SK-N-SH (cell line): ENCODE measurements around the gene LMX1A. TPM values are rescaled to one million over a fixed set of nuclear protein-coding genes. Genes with fewer than 3 reads are reported as not detected.

ENCODE experiments used
- CTCF ChIA-PET: fragments of 300-600, 350-600 bp; formaldehyde crosslinking; extraction: SDS; loops from one replicate; lab custom pipeline; 2021; lab: Yijun Ruan, JAX
- POLR2A ChIA-PET: fragments of 350-600 bp; sonication (Branson Sonifier 250); formaldehyde crosslinking; extraction: SDS; loops from one replicate; lab custom pipeline; 2020; ENCODE audit warnings: antibody characterized with exemption, inconsistent platforms; lab: Yijun Ruan, JAX
- DNase-seq: peaks from one replicate; pipeline ENCODE4 v3.0.0; 2012
- H2AFZ ChIP-seq: fragments of 200-600 bp; sonication (generic); 2 replicates; pipeline ENCODE4 v1.8.1; 2016; ENCODE audit warnings: antibody characterized with exemption, mild to moderate bottlenecking, low read depth
- H3F3A ChIP-seq: fragments of 200-600 bp; sonication (generic); replicated peaks from 2 replicates; pipeline ENCODE3; 2016; ENCODE audit warnings: antibody characterized with exemption, mild to moderate bottlenecking; ENCODE audit not compliant: insufficient read depth
- H3K27ac ChIP-seq, 2 experiments: fragments of 200-500 bp in 1 of 2; fragments of 200-600 bp in 1 of 2; sonication (Bioruptor generic) in 1 of 2; sonication (generic), shearing (Covaris generic) in 1 of 2; 2 replicates each; pipeline versions ENCODE4 v1.5.1 to v1.6.1; 2014 to 2016; ENCODE audit warnings: low read depth in 2 of 2, inconsistent platforms in 1 of 2, low read length in 1 of 2, mild to moderate bottlenecking in 1 of 2, mixed read lengths in 1 of 2
- H3K27me3 ChIP-seq: fragments of 200-600 bp; sonication (generic), shearing (Covaris generic); 2 replicates; pipeline ENCODE4 v1.6.1; 2016; ENCODE audit warnings: mixed run types; ENCODE audit not compliant: insufficient read depth
- H3K36me3 ChIP-seq, 2 experiments: fragments of 200-500 bp in 1 of 2; fragments of 200-600 bp in 1 of 2; sonication (Bioruptor generic) in 1 of 2; sonication (generic) in 1 of 2; replicated peaks in 1 of 2; 2 replicates each; pipeline versions ENCODE3 to v1.5.1; 2014 to 2016; ENCODE audit warnings: low read length in 1 of 2, mild to moderate bottlenecking in 1 of 2; ENCODE audit not compliant: insufficient read depth in 2 of 2, control insufficient read depth in 1 of 2
- H3K4me1 ChIP-seq, 2 experiments: fragments of 200-500 bp in 1 of 2; fragments of 200-600 bp in 1 of 2; sonication (Bioruptor generic) in 1 of 2; sonication (generic), shearing (Covaris generic) in 1 of 2; 2 replicates each; pipeline versions ENCODE4 v1.5.1 to v1.6.1; 2014 to 2016; ENCODE audit warnings: low read depth in 1 of 2, low read length in 1 of 2, mixed run types in 1 of 2; ENCODE audit not compliant: insufficient read depth in 2 of 2, control insufficient read depth in 1 of 2
- H3K4me2 ChIP-seq: fragments of 200-600 bp; sonication (generic), shearing (Covaris generic); 2 replicates; pipeline ENCODE4 v1.6.1; 2017; ENCODE audit warnings: mixed run types
- H3K4me3 ChIP-seq, 2 experiments: fragments of 200-500 bp in 1 of 2; fragments of 200-600 bp in 1 of 2; sonication (Bioruptor generic) in 1 of 2; sonication (generic), shearing (Covaris generic) in 1 of 2; 2 replicates each; pipeline versions ENCODE4 v1.5.1 to v1.8.1; 2014 to 2016; ENCODE audit warnings: low read depth in 2 of 2, inconsistent platforms in 1 of 2, low read length in 1 of 2, mild to moderate bottlenecking in 1 of 2, mixed read lengths in 1 of 2, moderate library complexity in 1 of 2
- H3K79me2 ChIP-seq: fragments of 200-600 bp; sonication (generic); 2 replicates; pipeline ENCODE4 v1.8.1; 2017; ENCODE audit warnings: mild to moderate bottlenecking; ENCODE audit not compliant: insufficient read depth
- H3K9ac ChIP-seq: fragments of 200-600 bp; sonication (generic); 2 replicates; pipeline ENCODE4 v1.6.1; 2017; ENCODE audit warnings: mixed run types
- H3K9me2 ChIP-seq: fragments of 200-600 bp; sonication (generic); 2 replicates; pipeline ENCODE4 v1.6.1; 2017; ENCODE audit warnings: mixed run types
- H3K9me3 ChIP-seq: fragments of 200-600 bp; sonication (generic); 2 replicates; pipeline ENCODE4 v1.6.1; 2017; ENCODE audit warnings: mixed run types, mild to moderate bottlenecking, moderate library complexity
- H4K20me1 ChIP-seq: fragments of 200-600 bp; sonication (generic); 2 replicates; pipeline ENCODE4 v1.6.1; 2017; ENCODE audit warnings: mild to moderate bottlenecking, mixed run types; ENCODE audit not compliant: insufficient read depth
- FOXJ3 ChIP-seq: sonication (generic); formaldehyde crosslinking; IDR thresholded peaks from 2 replicates; pipeline ENCODE4 v1.5.1; 2020; ENCODE audit warnings: mild to moderate bottlenecking, missing genetic modification reagents
- FOXM1 ChIP-seq: IDR thresholded peaks from 2 replicates; pipeline ENCODE4 v1.4.0; 2012; ENCODE audit warnings: low read depth, mild to moderate bottlenecking
- GABPA ChIP-seq: IDR thresholded peaks from 2 replicates; pipeline ENCODE4 v1.4.0; 2012; ENCODE audit warnings: low read depth, mild to moderate bottlenecking
- MEF2A ChIP-seq: IDR thresholded peaks from 2 replicates; pipeline ENCODE4 v1.4.0; 2012; ENCODE audit warnings: low read depth, borderline replicate concordance
- NFIC ChIP-seq: IDR thresholded peaks from 2 replicates; pipeline ENCODE4 v1.4.0; 2012; ENCODE audit warnings: borderline replicate concordance
- NRF1 ChIP-seq: IDR thresholded peaks from 2 replicates; pipeline ENCODE4 v1.6.1; 2012; ENCODE audit warnings: low read depth, mild to moderate bottlenecking, low read length
- RFX5 ChIP-seq: IDR thresholded peaks from 2 replicates; pipeline ENCODE4 v1.6.1; 2012; ENCODE audit warnings: mild to moderate bottlenecking, improper control_type of control experiment, low read length
- RXRA ChIP-seq: IDR thresholded peaks from 2 replicates; pipeline ENCODE4 v1.4.0; 2012; ENCODE audit warnings: low read depth, mild to moderate bottlenecking, borderline replicate concordance
- SIN3A ChIP-seq: IDR thresholded peaks from 2 replicates; pipeline ENCODE4 v1.6.1; 2012; ENCODE audit warnings: low read depth, mild to moderate bottlenecking, low read length, moderate library complexity, borderline replicate concordance
- TAF1 ChIP-seq: IDR thresholded peaks from 2 replicates; pipeline ENCODE4 v1.6.1; 2012; ENCODE audit warnings: low read depth, mild to moderate bottlenecking, low read length, moderate library complexity, borderline replicate concordance
- YY1 ChIP-seq: IDR thresholded peaks from 2 replicates; pipeline ENCODE4 v1.4.0; 2012; ENCODE audit warnings: low read depth, mild to moderate bottlenecking
- ZBTB33 ChIP-seq: IDR thresholded peaks from 2 replicates; pipeline ENCODE4 v1.4.0; 2012; ENCODE audit warnings: low read depth, borderline replicate concordance
- WGBS: methylation state at CpG from one replicate; pipeline ENCODE4 v1.1.6; 2017; ENCODE audit warnings: low lambda C conversion rate; 5-methylcytosine and 5-hydroxymethylcytosine counted together
- polyA plus RNA-seq, 3 experiments: library from polyadenylated mRNA; depleted of rRNA; stranded (reverse); fragments of >200 nt; gene quantifications; 2 replicates each; pipeline ENCODE4 v1.2.3, GENCODE V29; 2012
- TF ChIP-seq, protein P1 (sequence below): fragments of 150-350 bp; IDR thresholded peaks from 2 replicates; pipeline ENCODE4 v1.6.1; 2017; ENCODE audit warnings: antibody characterized with exemption, low read length, low read depth, borderline replicate concordance
- TF ChIP-seq, protein P2 (sequence below): IDR thresholded peaks from 2 replicates; pipeline ENCODE4 v1.6.1; 2012; ENCODE audit warnings: mild to moderate bottlenecking, low read depth, low read length, moderate library complexity
- TF ChIP-seq, protein P3 (sequence below): fragments of 150-350 bp; IDR thresholded peaks from 2 replicates; pipeline ENCODE4 v1.6.1; 2016; ENCODE audit warnings: mild to moderate bottlenecking, low read depth, low read length

Gene LMX1A
- polyA plus RNA-seq, 1 of the 3 experiments (the other 2 are of a cell fraction) = not detected

DNA sequence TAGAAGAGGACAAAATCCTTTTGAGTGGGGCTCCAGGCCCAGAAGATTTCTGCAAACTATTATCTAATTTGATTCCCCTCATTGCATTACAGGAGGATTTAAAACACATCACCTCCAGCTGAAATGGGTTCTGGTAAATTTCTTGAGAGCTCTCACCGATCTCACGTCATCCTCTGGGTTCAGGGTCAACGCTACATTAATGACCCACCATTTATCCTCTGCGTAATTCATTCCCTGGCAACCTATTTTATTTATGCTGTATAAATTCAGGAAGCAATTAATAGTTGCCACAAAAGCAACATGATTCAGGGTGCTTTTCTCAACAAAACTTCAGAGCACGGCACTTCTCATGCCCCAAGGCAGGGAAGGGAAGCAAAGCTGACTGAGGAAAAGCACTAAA is 38.9 kb downstream of the LMX1A start (continued):
- TF ChIP-seq GABPA = no peak
- TF ChIP-seq SIN3A = no peak
- TF ChIP-seq FOXJ3 (CRISPR knock-in tag) = no peak
- no peak for TF ChIP-seq FOXM1

DNA sequence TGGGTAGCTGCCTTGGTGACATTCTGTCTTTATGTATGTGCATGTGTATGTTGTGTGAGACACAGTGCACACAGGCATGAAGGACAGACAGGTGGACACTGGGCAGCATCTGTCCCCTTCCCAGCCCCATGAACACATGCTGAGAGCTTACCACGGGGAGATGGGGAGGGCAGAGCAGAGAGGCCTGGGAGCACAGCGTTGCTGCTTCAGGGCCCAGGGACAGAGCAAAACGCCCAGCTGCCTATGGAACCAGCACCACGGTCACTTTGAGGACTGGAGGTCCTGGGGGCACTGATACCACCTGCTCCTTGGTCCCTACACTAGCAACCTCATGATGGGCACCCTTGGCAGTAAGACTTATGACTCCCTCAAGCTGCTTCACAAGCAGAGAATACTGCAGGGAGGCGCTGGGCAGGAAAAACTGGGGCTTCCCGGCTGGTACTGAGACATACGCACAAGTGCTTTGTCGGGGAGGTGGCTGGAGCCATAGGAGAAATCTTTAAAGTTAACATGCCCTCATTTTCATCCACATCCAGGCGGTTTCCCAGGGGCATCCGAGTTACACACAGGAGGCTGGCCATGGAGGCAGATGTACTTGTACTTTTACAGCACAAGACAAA is 40.3 kb downstream of the LMX1A start:
- TF ChIP-seq RFX5 = no peak
- no peak for TF ChIP-seq YY1
- no peak for TF ChIP-seq TAF1
- TF ChIP-seq GABPA = no peak
- TF ChIP-seq NFIC = no peak
- TF ChIP-seq, protein P1, sequence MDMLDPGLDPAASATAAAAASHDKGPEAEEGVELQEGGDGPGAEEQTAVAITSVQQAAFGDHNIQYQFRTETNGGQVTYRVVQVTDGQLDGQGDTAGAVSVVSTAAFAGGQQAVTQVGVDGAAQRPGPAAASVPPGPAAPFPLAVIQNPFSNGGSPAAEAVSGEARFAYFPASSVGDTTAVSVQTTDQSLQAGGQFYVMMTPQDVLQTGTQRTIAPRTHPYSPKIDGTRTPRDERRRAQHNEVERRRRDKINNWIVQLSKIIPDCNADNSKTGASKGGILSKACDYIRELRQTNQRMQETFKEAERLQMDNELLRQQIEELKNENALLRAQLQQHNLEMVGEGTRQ = no peak
- TF ChIP-seq, protein P2, sequence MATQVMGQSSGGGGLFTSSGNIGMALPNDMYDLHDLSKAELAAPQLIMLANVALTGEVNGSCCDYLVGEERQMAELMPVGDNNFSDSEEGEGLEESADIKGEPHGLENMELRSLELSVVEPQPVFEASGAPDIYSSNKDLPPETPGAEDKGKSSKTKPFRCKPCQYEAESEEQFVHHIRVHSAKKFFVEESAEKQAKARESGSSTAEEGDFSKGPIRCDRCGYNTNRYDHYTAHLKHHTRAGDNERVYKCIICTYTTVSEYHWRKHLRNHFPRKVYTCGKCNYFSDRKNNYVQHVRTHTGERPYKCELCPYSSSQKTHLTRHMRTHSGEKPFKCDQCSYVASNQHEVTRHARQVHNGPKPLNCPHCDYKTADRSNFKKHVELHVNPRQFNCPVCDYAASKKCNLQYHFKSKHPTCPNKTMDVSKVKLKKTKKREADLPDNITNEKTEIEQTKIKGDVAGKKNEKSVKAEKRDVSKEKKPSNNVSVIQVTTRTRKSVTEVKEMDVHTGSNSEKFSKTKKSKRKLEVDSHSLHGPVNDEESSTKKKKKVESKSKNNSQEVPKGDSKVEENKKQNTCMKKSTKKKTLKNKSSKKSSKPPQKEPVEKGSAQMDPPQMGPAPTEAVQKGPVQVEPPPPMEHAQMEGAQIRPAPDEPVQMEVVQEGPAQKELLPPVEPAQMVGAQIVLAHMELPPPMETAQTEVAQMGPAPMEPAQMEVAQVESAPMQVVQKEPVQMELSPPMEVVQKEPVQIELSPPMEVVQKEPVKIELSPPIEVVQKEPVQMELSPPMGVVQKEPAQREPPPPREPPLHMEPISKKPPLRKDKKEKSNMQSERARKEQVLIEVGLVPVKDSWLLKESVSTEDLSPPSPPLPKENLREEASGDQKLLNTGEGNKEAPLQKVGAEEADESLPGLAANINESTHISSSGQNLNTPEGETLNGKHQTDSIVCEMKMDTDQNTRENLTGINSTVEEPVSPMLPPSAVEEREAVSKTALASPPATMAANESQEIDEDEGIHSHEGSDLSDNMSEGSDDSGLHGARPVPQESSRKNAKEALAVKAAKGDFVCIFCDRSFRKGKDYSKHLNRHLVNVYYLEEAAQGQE = no peak
- TF ChIP-seq ZBTB33 = no peak
- TF ChIP-seq RXRA = no peak
- no peak for TF ChIP-seq NRF1
- no peak for TF ChIP-seq SIN3A
- TF ChIP-seq, protein P3, sequence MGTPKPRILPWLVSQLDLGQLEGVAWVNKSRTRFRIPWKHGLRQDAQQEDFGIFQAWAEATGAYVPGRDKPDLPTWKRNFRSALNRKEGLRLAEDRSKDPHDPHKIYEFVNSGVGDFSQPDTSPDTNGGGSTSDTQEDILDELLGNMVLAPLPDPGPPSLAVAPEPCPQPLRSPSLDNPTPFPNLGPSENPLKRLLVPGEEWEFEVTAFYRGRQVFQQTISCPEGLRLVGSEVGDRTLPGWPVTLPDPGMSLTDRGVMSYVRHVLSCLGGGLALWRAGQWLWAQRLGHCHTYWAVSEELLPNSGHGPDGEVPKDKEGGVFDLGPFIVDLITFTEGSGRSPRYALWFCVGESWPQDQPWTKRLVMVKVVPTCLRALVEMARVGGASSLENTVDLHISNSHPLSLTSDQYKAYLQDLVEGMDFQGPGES = no peak
- TF ChIP-seq MEF2A = no peak
- TF ChIP-seq FOXM1 = no peak
- no peak for DNase-seq
- no peaks in the 10 kb centered on the region for H3K36me3 ChIP-seq
- no peaks in the 10 kb centered on the region for H3F3A ChIP-seq
- WGBS = 20% methylated on average over 10 of the region's 10 CpGs
- H3K27me3 ChIP-seq = no peaks in the 10 kb centered on the region; the same call in 1 of the 2 replicates
- H3K4me1 ChIP-seq = no peaks in the 10 kb centered on the region
- H3K9me3 ChIP-seq = no peaks in the 10 kb centered on the region
- no peaks in the 10 kb centered on the region for H3K79me2 ChIP-seq
- no peaks in the 10 kb centered on the region for H4K20me1 ChIP-seq
- H3K4me2 ChIP-seq = no peak overlapping the region
- no peak overlapping the region for H2AFZ ChIP-seq
- no peak overlapping the region for H3K4me3 ChIP-seq
- no peak overlapping the region for H3K27ac ChIP-seq
- CTCF ChIA-PET = no interaction called here
- H3K9me2 ChIP-seq = no peaks in the 10 kb centered on the region
- no peak overlapping the region for H3K9ac ChIP-seq
- POLR2A ChIA-PET = no interaction called here
